MM.1S (cell line): ENCODE measurements around the gene LDLRAD3.

Experiments
- DNase-seq: peaks from one replicate; pipeline ENCODE4 v3.0.0-alpha.2; 2015
- H2AFZ ChIP-seq: fragments of 300-600 bp; sonication (generic); 2 replicates; pipeline ENCODE4 v1.6.0; 2016; ENCODE audit warnings: antibody characterized with exemption, low read length
- H3F3A ChIP-seq: fragments of 300-600 bp; sonication (generic); 2 replicates; pipeline ENCODE4 v1.6.1; 2016; ENCODE audit warnings: mild to moderate bottlenecking, antibody characterized with exemption, low read length, moderate library complexity, mixed read lengths; ENCODE audit not compliant: insufficient read depth
- H3K27ac ChIP-seq: fragments of 300-600 bp; sonication (generic); 2 replicates; pipeline ENCODE4 v1.5.1; 2016; ENCODE audit warnings: mild to moderate bottlenecking, low read length
- H3K27me3 ChIP-seq: fragments of 300-600 bp; sonication (generic); replicated peaks from 2 replicates; pipeline ENCODE4 v1.6.0; 2016; ENCODE audit warnings: low read length; ENCODE audit not compliant: insufficient read depth
- H3K36me3 ChIP-seq: fragments of 300-600 bp; sonication (generic); replicated peaks from 2 replicates; pipeline ENCODE4 v1.6.1; 2016; ENCODE audit warnings: mild to moderate bottlenecking, low read length, mixed read lengths; ENCODE audit not compliant: insufficient read depth
- H3K4me1 ChIP-seq: fragments of 300-600 bp; sonication (generic); 2 replicates; pipeline ENCODE4 v1.6.1; 2016; ENCODE audit warnings: low read length, mixed read lengths
- H3K4me2 ChIP-seq: fragments of 300-600 bp; sonication (generic); 2 replicates; pipeline ENCODE4 v1.6.0; 2016; ENCODE audit warnings: low read depth, low read length
- H3K4me3 ChIP-seq: fragments of 300-600 bp; sonication (generic); 2 replicates; pipeline ENCODE4 v1.5.1; 2016; ENCODE audit warnings: low read length, mixed read lengths
- H3K79me2 ChIP-seq: fragments of 300-600 bp; sonication (generic); 2 replicates; pipeline ENCODE4 v1.6.1; 2016; ENCODE audit warnings: mixed run types, low read length, mixed read lengths
- H3K9ac ChIP-seq: fragments of 300-600 bp; sonication (generic); 2 replicates; pipeline ENCODE4 v1.6.1; 2016; ENCODE audit warnings: low read length, mixed read lengths
- H3K9me2 ChIP-seq: fragments of 300-600 bp; sonication (generic); replicated peaks from 2 replicates; pipeline ENCODE4 v1.6.1; 2016; ENCODE audit warnings: mild to moderate bottlenecking, low read length, mixed read lengths; ENCODE audit not compliant: insufficient read depth
- H3K9me3 ChIP-seq: fragments of 300-600 bp; sonication (generic); replicated peaks from 2 replicates; pipeline ENCODE4 v1.6.1; 2016; ENCODE audit warnings: mild to moderate bottlenecking, low read length, mixed read lengths; ENCODE audit not compliant: insufficient read depth
- H4K20me1 ChIP-seq: fragments of 300-600 bp; sonication (generic); 2 replicates; pipeline ENCODE4 v1.6.1; 2016; ENCODE audit warnings: mild to moderate bottlenecking, low read length, moderate library complexity, mixed read lengths; ENCODE audit not compliant: insufficient read depth
- CTCF ChIP-seq: fragments of 300-600 bp; sonication (generic); IDR thresholded peaks from 2 replicates; pipeline ENCODE4 v1.5.1; 2016; ENCODE audit warnings: antibody characterized with exemption, low read length, mixed read lengths
- EZH2 ChIP-seq: fragments of 300-600 bp; sonication (generic); optimal IDR thresholded peaks from 2 replicates; pipeline ENCODE3; 2017; ENCODE audit warnings: low read depth, mild to moderate bottlenecking, antibody characterized with exemption, low read length, mixed read lengths
- EZH2phosphoT487 ChIP-seq: fragments of 300-600 bp; sonication (generic); IDR thresholded peaks from 2 replicates; pipeline ENCODE4 v1.6.1; 2018; ENCODE audit warnings: antibody characterized with exemption, low read length

Gene LDLRAD3

GRCh38 chr11:36147491-36147890 is 203.6 kb downstream of the LDLRAD3 start:
- Histone ChIP-seq H3K4me3 (no peak overlapping the region), H3K27ac (no peak overlapping the region), H3F3A (no peaks in the 10 kb centered on the region), H3K4me1 (peaks cover 9% of the 10 kb centered on the region), H3K9me3 (no peaks in the 10 kb centered on the region), H3K4me2 (no peak overlapping the region), H4K20me1 (no peaks in the 10 kb centered on the region), H3K27me3 (no peaks in the 10 kb centered on the region), H3K79me2 (no peaks in the 10 kb centered on the region), H3K36me3 (no peaks in the 10 kb centered on the region), H3K9me2 (no peaks in the 10 kb centered on the region), H2AFZ (no peak overlapping the region), H3K9ac (no peak overlapping the region)
- TF ChIP-seq EZH2phosphoT487: no peak
- TF ChIP-seq EZH2: no peak
- TF ChIP-seq CTCF: no peak
- no peak for DNase-seq

GRCh38 chr11:36148701-36149100 is 204.8 kb downstream of the LDLRAD3 start:
- Histone ChIP-seq H3K4me2 (no peak overlapping the region), H3F3A (no peaks in the 10 kb centered on the region), H3K27me3 (no peaks in the 10 kb centered on the region), H3K9me3 (no peaks in the 10 kb centered on the region), H3K27ac (no peak overlapping the region), H3K4me1 (peaks cover 9% of the 10 kb centered on the region), H3K4me3 (no peak overlapping the region), H4K20me1 (no peaks in the 10 kb centered on the region), H3K9me2 (no peaks in the 10 kb centered on the region), H2AFZ (no peak overlapping the region), H3K79me2 (no peaks in the 10 kb centered on the region), H3K36me3 (no peaks in the 10 kb centered on the region), H3K9ac (no peak overlapping the region)
- DNase-seq: no peak
- TF ChIP-seq CTCF: no peak
- no peak for TF ChIP-seq EZH2
- TF ChIP-seq EZH2phosphoT487: no peak

- peak overlapping the region; percentile 28; the same call in 1 of the 2 replicates for H3K4me2 ChIP-seq
- peaks cover 9% of the 10 kb centered on the region for H3K4me1 ChIP-seq
- peak; percentile 69 for DNase-seq
- peak overlapping the region; percentile 35; the same call in 1 of the 2 replicates for H2AFZ ChIP-seq
- no peaks in the 10 kb centered on the region for H3K79me2 ChIP-seq
- H3K27ac ChIP-seq: no peak overlapping the region; the same call in 1 of the 2 replicates
- H3K36me3 ChIP-seq: no peaks in the 10 kb centered on the region
- H3K9ac ChIP-seq: no peak overlapping the region
- H3K9me3 ChIP-seq: no peaks in the 10 kb centered on the region
- no peaks in the 10 kb centered on the region for H3F3A ChIP-seq
- no peak overlapping the region for H3K4me3 ChIP-seq
- H3K9me2 ChIP-seq: no peaks in the 10 kb centered on the region
- H3K27me3 ChIP-seq: no peaks in the 10 kb centered on the region
- TF ChIP-seq CTCF (peak; percentile 70), EZH2phosphoT487 (no peak)
- no peaks in the 10 kb centered on the region for H4K20me1 ChIP-seq
These were observed 205.8 kb downstream of the LDLRAD3 start for GRCh38 chr11:36149538-36150242.
